ENCODE results near the gene KCNQ1OT1. TPM values are rescaled to one million over a fixed set of nuclear protein-coding genes. Genes with fewer than 3 reads are reported as not detected.

KCNQ1OT1 gene
- total and polyA plus RNA-seq, 9 of the 15 experiments (the other 6 are each of a cell fraction or from before 2014, with no cell fraction given), result 0.04 to 2.3 (median 0.74) TPM

- ATAC-seq, result no peak
- no peak overlapping the region for H3K4me2 ChIP-seq (ENCODE audit: insufficient read depth, low read length)
- no peak overlapping the region for H3K4me3 ChIP-seq
- in situ Hi-C loops (cut with MboI), result no loop called here
- WGBS (ENCODE audit: insufficient coverage, low coverage, missing lambda C conversion rate), result 59% methylated on average over 20 of the region's 24 CpGs
- no peaks in the 10 kb centered on the region for H3K27me3 ChIP-seq (ENCODE audit: control insufficient read depth in 2 of 2, insufficient read depth in 2 of 2, low read length in 2 of 2)
- H2AFZ ChIP-seq (ENCODE audit: low read depth, low read length), result no peak overlapping the region
- no peaks in the 10 kb centered on the region for H3K9me1 ChIP-seq (ENCODE audit: control insufficient read depth, insufficient read depth, low read length)
- DNase-seq (ENCODE audit: extremely low read depth in 1 of 4, low spot score in 3 of 4), result no peak
- intact Hi-C loops (cut with micrococcal nuclease), result no loop called here
- ChIA-PET CTCF (ENCODE audit: low intra/inter-chr PET ratio) (no interaction called here), POLR2A (interaction anchor here (1.2 kb wide), 1 partner anchor 47 kb away, joined by 3 read pairs; the partner anchor contains the start of gene KCNQ1OT1)
- H3K4me1 ChIP-seq (replicated peaks in 1 of 2; ENCODE audit: control insufficient read depth in 2 of 2, insufficient read depth in 2 of 2, low read length in 2 of 2), result peaks cover 25 to 56% of the 10 kb centered on the region in 2 experiments
- H3K27ac ChIP-seq (ENCODE audit: extremely low read depth, low read depth, low read length), result no peak overlapping the region
- H3K36me3 ChIP-seq (ENCODE audit: control insufficient read depth, insufficient read depth, low read length), result no peaks in the 10 kb centered on the region
- H3K9ac ChIP-seq (ENCODE audit: insufficient read depth in 1 of 2, low read depth in 2 of 2, low read length in 2 of 2), result no peak overlapping the region
- no TSS peak for BruUV-seq (replicated peaks)
- no peaks in the 10 kb centered on the region for H3K9me3 ChIP-seq (replicated peaks; ENCODE audit: control insufficient read depth, insufficient read depth, low read depth, low read length)
- no peak for FAIRE-seq
- no peaks in the 10 kb centered on the region for H3K79me2 ChIP-seq (ENCODE audit: control insufficient read depth, insufficient read depth, low read length)
- no peaks in the 10 kb centered on the region for H4K20me1 ChIP-seq (replicated peaks; ENCODE audit: control insufficient read depth, insufficient read depth, low read length)
- TF ChIP-seq POLR2G (IDR thresholded peaks at IDR 0.05; ENCODE audit: low read depth, low read length) (no peak), ETS1 (conservative IDR thresholded peaks at IDR 0.05; ENCODE audit: control insufficient read depth, low read depth, low read length) (no peak), E2F3 (CRISPR knock-in tag; IDR thresholded peaks at IDR 0.05) (no peak), BCL6 (CRISPR knock-in tag; IDR thresholded peaks at IDR 0.05) (no peak), MGA (IDR thresholded peaks at IDR 0.05) (no peak), CC2D1A (IDR thresholded peaks at IDR 0.05) (no peak), SNRNP70 (optimal IDR thresholded peaks at IDR 0.05; ENCODE audit: low read depth, low read length) (no peak), ZNF707 (CRISPR knock-in tag; conservative IDR thresholded peaks at IDR 0.05) (no peak), ZNF408 (CRISPR knock-in tag; IDR thresholded peaks at IDR 0.05; ENCODE audit: low read depth) (no peak), ZNF12 (CRISPR knock-in tag; IDR thresholded peaks at IDR 0.05) (no peak)
Measured at GRCh38 chr11:2746401-2747247, 46.8 kb upstream of the KCNQ1OT1 start.
